ENCODE data around the gene SCFD2. TPM values are rescaled to one million over a fixed set of nuclear protein-coding genes. Genes with fewer than 3 reads are reported as not detected.

The SCFD2 gene
- total RNA-seq, 1 experiment from 2014 or later: 13.5 TPM

DNA sequence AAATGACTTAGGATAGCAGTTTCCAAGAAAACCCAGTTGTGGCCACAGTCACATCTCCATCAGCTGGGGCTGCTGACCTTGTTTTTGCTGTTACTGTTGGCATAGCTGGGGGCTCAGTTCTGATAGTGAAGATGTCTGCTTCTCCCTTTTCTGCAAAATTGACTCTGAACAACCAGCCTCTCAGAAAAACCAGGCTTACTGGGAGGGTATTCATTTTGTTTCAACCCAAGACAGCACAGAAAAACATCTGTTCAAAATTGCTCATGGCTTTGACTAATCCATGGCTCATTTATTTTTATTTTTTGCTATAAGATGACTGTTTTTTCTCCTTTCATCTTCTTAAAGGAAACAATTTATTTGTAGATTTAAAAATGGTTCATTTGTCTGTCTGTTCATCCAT, 450.7 kb downstream of the SCFD2 start:
- no peak for DNase-seq
- Histone ChIP-seq H3K27me3 (ENCODE audit: control insufficient read depth, insufficient read depth, low read length) (no peaks in the 10 kb centered on the region), H3K36me3 (replicated peaks; ENCODE audit: control insufficient read depth, insufficient read depth, low read length) (no peaks in the 10 kb centered on the region), H3K4me3 (ENCODE audit: insufficient read depth, low read depth, low read length) (no peak overlapping the region)

DNA sequence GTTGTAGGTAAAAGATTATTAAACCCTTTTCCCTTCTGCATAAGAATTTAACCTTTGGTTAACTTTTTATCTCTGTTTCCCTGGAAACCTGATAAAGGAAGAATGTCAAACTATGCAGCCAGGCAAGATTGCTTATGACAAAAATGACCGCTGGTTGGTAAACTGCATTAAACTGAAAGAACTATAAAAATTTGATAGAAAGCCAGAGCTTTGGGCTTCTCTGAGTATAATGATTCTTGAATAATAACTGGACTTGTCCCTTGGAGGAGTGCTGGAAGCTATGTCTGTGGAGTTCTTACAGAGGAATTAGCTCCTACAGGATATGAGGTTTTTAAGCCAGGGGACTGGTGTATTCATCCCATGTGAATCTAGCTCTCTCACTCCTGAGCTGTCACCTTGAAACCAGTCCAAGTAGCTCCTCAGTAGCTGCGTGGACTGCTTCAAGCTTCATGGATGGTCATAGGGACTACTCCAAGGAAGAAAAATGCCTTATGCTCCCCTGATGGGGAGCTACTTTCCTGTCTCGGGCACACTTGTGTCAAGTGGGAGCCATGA, 451.7 kb downstream of the SCFD2 start:
- H3K36me3 ChIP-seq (replicated peaks; ENCODE audit: control insufficient read depth, insufficient read depth, low read length): no peaks in the 10 kb centered on the region
- no peak overlapping the region for H3K4me3 ChIP-seq (ENCODE audit: insufficient read depth, low read depth, low read length)
- no peak for DNase-seq
- no peaks in the 10 kb centered on the region for H3K27me3 ChIP-seq (ENCODE audit: control insufficient read depth, insufficient read depth, low read length)

GRCh38 chr4:52912608-52913007, 453.3 kb downstream of the SCFD2 start:
- H3K4me3 ChIP-seq (ENCODE audit: insufficient read depth, low read depth, low read length): no peak overlapping the region
- H3K27me3 ChIP-seq (ENCODE audit: control insufficient read depth, insufficient read depth, low read length): no peaks in the 10 kb centered on the region
- DNase-seq: no peak
- H3K36me3 ChIP-seq (replicated peaks; ENCODE audit: control insufficient read depth, insufficient read depth, low read length): no peaks in the 10 kb centered on the region

DNA sequence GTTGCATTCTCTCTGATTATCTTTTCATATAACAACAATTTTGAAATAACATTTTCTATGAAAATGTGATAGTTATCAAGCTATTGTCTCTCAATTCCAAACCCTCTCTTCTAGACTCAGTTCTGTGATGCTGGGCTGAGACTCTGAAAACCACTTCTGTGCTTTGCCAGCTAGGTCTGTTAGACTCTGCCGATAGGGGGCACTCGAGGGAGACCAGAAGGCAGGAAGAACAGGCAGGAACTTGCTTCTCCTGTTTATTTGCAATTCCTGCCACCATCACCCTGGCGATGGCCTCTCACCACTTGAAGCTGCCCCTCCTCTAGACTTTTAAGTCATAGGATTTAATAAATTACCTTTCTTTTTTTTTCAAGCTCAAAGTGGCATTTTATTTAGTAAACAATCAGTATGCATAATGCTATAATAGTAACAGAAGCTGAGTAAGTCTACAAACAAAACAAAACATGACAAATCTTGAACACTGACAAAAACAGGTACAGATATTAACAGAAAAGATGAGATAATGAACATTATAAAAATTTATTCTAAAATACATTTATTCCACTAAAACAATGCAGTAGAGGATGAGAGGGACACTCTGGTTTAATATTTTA, 454.1 kb downstream of the SCFD2 start:
- no peaks in the 10 kb centered on the region for H3K36me3 ChIP-seq (replicated peaks; ENCODE audit: control insufficient read depth, insufficient read depth, low read length)
- peak; percentile 67 for DNase-seq
- no peaks in the 10 kb centered on the region for H3K27me3 ChIP-seq (ENCODE audit: control insufficient read depth, insufficient read depth, low read length)

DNA sequence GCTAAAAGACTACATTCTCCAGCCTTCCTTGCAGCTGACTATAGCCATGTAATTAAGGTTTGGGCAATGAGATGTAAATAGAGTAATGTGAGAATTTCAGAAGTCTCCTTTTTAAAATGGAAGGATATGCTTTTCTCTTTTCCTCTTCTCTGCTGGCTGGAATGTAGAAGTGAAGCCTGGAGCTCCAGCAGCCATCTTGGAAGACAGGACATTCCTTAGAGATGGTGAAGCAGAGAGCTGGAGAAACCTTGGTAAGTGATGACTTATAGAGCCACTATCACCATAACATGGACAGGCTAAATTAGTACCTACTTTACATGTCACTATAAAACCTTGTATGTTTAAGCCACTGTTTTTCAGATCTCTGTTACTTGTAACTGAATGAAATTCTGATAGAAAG, 455.7 kb downstream of the SCFD2 start:
- no peak for DNase-seq
- Histone ChIP-seq H3K36me3 (replicated peaks; ENCODE audit: control insufficient read depth, insufficient read depth, low read length) (no peaks in the 10 kb centered on the region), H3K27me3 (ENCODE audit: control insufficient read depth, insufficient read depth, low read length) (no peaks in the 10 kb centered on the region), H3K4me3 (ENCODE audit: insufficient read depth, low read depth, low read length) (no peak overlapping the region)

More for the DNA sequence above, 454.1 kb downstream of the SCFD2 start:
- H3K4me3 ChIP-seq (ENCODE audit: insufficient read depth, low read depth, low read length): no peak overlapping the region

DNA sequence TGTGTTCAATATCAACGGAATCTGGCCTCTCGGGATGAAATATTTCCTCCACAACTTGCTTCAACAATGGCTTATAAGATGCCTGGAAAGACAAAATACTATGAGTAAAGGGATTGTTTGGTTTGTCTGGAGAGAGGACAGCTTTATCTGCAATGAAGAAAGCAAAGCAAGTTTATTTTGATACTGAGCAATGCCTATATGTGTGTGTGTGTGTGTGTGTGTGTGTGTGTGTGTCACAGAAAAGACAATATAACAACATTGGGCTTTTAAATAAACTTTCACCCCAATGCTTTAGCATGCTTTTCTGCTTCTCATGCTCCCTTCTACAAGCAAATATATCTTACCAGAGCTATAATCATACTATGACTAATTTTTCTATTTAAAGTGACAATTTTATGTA, 458.4 kb downstream of the SCFD2 start:
- no peaks in the 10 kb centered on the region for H3K27me3 ChIP-seq (ENCODE audit: control insufficient read depth, insufficient read depth, low read length)
- no peak overlapping the region for H3K4me3 ChIP-seq (ENCODE audit: insufficient read depth, low read depth, low read length)
- no peaks in the 10 kb centered on the region for H3K36me3 ChIP-seq (replicated peaks; ENCODE audit: control insufficient read depth, insufficient read depth, low read length)
- no peak for DNase-seq

DNA sequence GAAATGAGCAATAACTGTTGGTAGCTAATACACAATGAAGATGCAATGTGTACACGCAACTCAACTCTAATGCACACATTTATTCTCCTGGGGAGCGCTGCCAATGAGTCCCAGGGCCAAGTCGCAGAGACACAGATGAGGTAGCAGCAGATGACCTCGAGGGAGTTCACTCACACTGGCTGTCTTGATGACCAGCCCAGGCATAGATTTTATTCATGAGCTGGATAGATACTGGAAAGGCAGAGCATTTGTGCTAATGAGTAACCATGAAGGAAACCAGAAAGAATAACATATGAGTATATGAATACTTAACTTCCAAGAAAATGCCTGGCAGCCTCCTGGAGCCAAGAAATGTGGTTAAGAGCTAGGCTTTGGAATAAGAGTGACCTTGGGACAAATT, 461.4 kb downstream of the SCFD2 start:
- Histone ChIP-seq H3K4me3 (ENCODE audit: insufficient read depth, low read depth, low read length) (no peak overlapping the region), H3K36me3 (replicated peaks; ENCODE audit: control insufficient read depth, insufficient read depth, low read length) (no peaks in the 10 kb centered on the region; the same call in 1 of the 2 replicates), H3K27me3 (ENCODE audit: control insufficient read depth, insufficient read depth, low read length) (no peaks in the 10 kb centered on the region)
- DNase-seq: no peak

DNA sequence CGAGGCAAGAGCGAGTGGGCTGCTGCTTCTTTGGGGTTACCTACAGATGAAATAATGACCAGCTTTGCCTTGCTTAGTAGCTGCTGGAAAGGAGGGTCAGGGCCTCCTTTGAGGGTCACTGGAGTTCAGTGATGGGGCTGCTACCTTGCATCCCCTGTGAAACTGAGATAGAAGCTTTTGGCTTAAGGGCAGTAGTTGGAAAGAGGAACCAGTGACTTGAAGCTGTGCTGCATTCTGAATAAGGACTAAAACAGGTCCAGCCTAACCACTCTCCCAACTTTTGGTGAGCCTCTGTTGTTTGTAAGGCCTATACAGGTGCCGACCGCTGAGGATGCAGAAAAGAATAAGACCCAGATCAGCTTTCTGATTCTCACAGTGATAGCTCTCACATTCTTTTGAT, 462.6 kb downstream of the SCFD2 start:
- no peak for DNase-seq
- H3K27me3 ChIP-seq (ENCODE audit: control insufficient read depth, insufficient read depth, low read length): no peaks in the 10 kb centered on the region
- H3K4me3 ChIP-seq (ENCODE audit: insufficient read depth, low read depth, low read length): no peak overlapping the region
- H3K36me3 ChIP-seq (replicated peaks; ENCODE audit: control insufficient read depth, insufficient read depth, low read length): no peaks in the 10 kb centered on the region; the same call in 1 of the 2 replicates

- no peak for DNase-seq
- no peaks in the 10 kb centered on the region for H3K36me3 ChIP-seq (replicated peaks; ENCODE audit: control insufficient read depth, insufficient read depth, low read length)
Observed at GRCh38 chr4:52894443-52894842, 471.4 kb downstream of the SCFD2 start.

GRCh38 chr4:52892880-52893279, 473.0 kb downstream of the SCFD2 start:
- H3K27me3 ChIP-seq (ENCODE audit: control insufficient read depth, insufficient read depth, low read length): no peaks in the 10 kb centered on the region
- DNase-seq: no peak
- no peaks in the 10 kb centered on the region for H3K36me3 ChIP-seq (replicated peaks; ENCODE audit: control insufficient read depth, insufficient read depth, low read length)
- H3K4me3 ChIP-seq (ENCODE audit: insufficient read depth, low read depth, low read length): no peak overlapping the region

More at GRCh38 chr4:52894443-52894842, 471.4 kb downstream of the SCFD2 start:
- H3K27me3 ChIP-seq (ENCODE audit: control insufficient read depth, insufficient read depth, low read length): no peaks in the 10 kb centered on the region
- H3K4me3 ChIP-seq (ENCODE audit: insufficient read depth, low read depth, low read length): no peak overlapping the region

- no peak for DNase-seq
- Histone ChIP-seq H3K27me3 (ENCODE audit: control insufficient read depth, insufficient read depth, low read length) (no peaks in the 10 kb centered on the region), H3K4me3 (ENCODE audit: insufficient read depth, low read depth, low read length) (no peak overlapping the region), H3K36me3 (replicated peaks; ENCODE audit: control insufficient read depth, insufficient read depth, low read length) (no peaks in the 10 kb centered on the region)
Observed at GRCh38 chr4:52891743-52892142, 474.1 kb downstream of the SCFD2 start.

GRCh38 chr4:52890521-52890791, 475.4 kb downstream of the SCFD2 start:
- Histone ChIP-seq H3K27me3 (ENCODE audit: control insufficient read depth, insufficient read depth, low read length) (no peaks in the 10 kb centered on the region), H3K4me3 (ENCODE audit: insufficient read depth, low read depth, low read length) (no peak overlapping the region), H3K36me3 (replicated peaks; ENCODE audit: control insufficient read depth, insufficient read depth, low read length) (no peaks in the 10 kb centered on the region)
- no peak for DNase-seq

DNA sequence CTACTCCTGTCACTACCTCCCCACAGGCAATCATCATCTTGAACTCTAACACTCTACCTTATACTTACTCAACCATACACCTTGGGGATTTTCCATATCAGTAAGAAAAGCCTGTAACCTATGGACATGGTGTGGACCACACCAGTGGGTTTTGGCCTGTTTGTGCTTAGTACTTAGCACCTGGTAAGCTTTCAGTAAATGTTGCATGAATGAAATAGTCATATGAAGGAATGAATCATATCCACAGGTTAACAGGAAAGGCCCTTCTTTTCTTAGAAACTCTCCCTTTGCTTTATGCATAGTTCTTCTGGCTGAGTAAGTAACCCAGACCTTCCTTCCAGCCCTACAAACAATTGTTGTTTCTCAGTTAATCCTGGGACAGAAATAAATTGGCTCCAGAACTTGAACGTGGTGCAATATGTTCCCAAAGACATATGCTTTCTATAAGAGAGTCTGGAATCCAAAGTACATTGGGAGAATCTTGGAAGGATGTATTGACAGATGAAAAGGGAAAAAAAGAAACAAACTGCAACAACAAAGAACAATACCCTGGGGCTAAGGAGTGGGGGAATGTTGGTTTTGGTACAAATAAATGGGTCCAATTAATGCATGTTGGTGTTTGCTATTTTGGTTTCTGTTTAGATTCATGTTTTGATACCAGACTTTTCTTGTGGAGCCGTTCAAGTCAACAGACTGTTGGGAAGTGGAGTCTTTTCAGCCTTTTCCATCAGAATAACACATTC, 475.9 kb downstream of the SCFD2 start:
- no peak for DNase-seq
- Histone ChIP-seq H3K36me3 (replicated peaks; ENCODE audit: control insufficient read depth, insufficient read depth, low read length) (no peaks in the 10 kb centered on the region), H3K4me3 (ENCODE audit: insufficient read depth, low read depth, low read length) (no peak overlapping the region), H3K27me3 (ENCODE audit: control insufficient read depth, insufficient read depth, low read length) (no peaks in the 10 kb centered on the region)

DNA sequence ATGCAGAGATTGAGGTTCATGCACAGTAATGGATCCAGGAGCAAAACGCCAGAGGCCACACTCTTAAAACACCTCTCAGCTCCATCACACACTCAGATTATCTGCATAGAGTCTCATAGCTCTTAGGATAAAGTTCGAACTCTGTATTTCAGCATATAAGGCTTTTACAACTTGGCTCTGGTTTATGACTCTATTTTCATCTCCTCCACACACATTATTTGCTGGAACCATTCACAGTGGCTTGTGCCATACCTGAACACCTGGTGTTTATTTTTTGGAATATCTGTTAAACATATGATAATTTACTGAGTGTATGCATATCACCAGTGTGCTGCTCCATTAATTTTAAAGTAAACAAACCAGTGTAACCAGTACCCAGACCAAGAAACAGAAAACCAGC, 476.5 kb downstream of the SCFD2 start:
- Histone ChIP-seq H3K36me3 (replicated peaks; ENCODE audit: control insufficient read depth, insufficient read depth, low read length) (no peaks in the 10 kb centered on the region), H3K4me3 (ENCODE audit: insufficient read depth, low read depth, low read length) (no peak overlapping the region), H3K27me3 (ENCODE audit: control insufficient read depth, insufficient read depth, low read length) (no peaks in the 10 kb centered on the region)
- DNase-seq: no peak

- Histone ChIP-seq H3K27me3 (ENCODE audit: control insufficient read depth, insufficient read depth, low read length) (no peaks in the 10 kb centered on the region), H3K36me3 (replicated peaks; ENCODE audit: control insufficient read depth, insufficient read depth, low read length) (no peaks in the 10 kb centered on the region; the same call in 1 of the 2 replicates), H3K4me3 (ENCODE audit: insufficient read depth, low read depth, low read length) (no peak overlapping the region)
- DNase-seq: no peak
Observed at GRCh38 chr4:52884994-52885393, 480.9 kb downstream of the SCFD2 start.
